ENCODE results near the gene CFTR.

GRCh38 chr7:117495308-117495707 lies 15.5 kb downstream of the CFTR start:
- TF ChIP-seq CTCF (optimal IDR thresholded peaks at IDR 0.05 in 1 of 3, IDR thresholded peaks at IDR 0.05 in 1 of 3, conservative IDR thresholded peaks at IDR 0.05 in 1 of 3; ENCODE audit: extremely low read depth in 1 of 3, insufficient read depth in 2 of 3, low read length in 3 of 3) (no peak), EZH2 (IDR thresholded peaks at IDR 0.05; ENCODE audit: low read length) (no peak)

Measured in keratinocyte (primary cell).